ENCODE measurements around the gene RPL18.

The RPL18 gene

GRCh38 chr19:48607359-48607755 lies 11.6 kb downstream of the RPL18 start:
- TF ChIP-seq POLR2AphosphoS5 (IDR thresholded peaks at IDR 0.05; ENCODE audit: low read depth, low read length) (no peak), TAF1 (IDR thresholded peaks at IDR 0.05; ENCODE audit: borderline replicate concordance, insufficient read depth, low read length) (no peak), FOXP2 (optimal IDR thresholded peaks at IDR 0.05; ENCODE audit: borderline replicate concordance, extremely low read depth, extremely low read length, insufficient read depth) (no peak), REST (IDR thresholded peaks at IDR 0.05; ENCODE audit: insufficient read depth in 1 of 2, low read depth in 2 of 2, low read length in 2 of 2) (no peak)

- TF ChIP-seq REST (IDR thresholded peaks at IDR 0.05; ENCODE audit: insufficient read depth in 1 of 2, low read depth in 2 of 2, low read length in 2 of 2) (no peak), FOXP2 (optimal IDR thresholded peaks at IDR 0.05; ENCODE audit: borderline replicate concordance, extremely low read depth, extremely low read length, insufficient read depth) (no peak)
These were observed 12.3 kb downstream of the RPL18 start, which contains the start of gene SPACA4 for GRCh38 chr19:48606463-48607358. Gene SPACA4 (plus strand): TSS chr19:48606742. CDS start chr19:48606979, 237 bp downstream.

GRCh38 chr19:48603850-48604249 lies 15.1 kb downstream of the RPL18 start:
- TF ChIP-seq SIN3A (IDR thresholded peaks at IDR 0.05; ENCODE audit: borderline replicate concordance, insufficient read depth, low read length), result no peak
- TF ChIP-seq TAF1 (IDR thresholded peaks at IDR 0.05; ENCODE audit: borderline replicate concordance, insufficient read depth, low read length), result no peak
- no peak for TF ChIP-seq FOXP2 (optimal IDR thresholded peaks at IDR 0.05; ENCODE audit: borderline replicate concordance, extremely low read depth, extremely low read length, insufficient read depth)
- TF ChIP-seq POLR2AphosphoS5 (IDR thresholded peaks at IDR 0.05; ENCODE audit: low read depth, low read length), result no peak
- TF ChIP-seq REST (IDR thresholded peaks at IDR 0.05; ENCODE audit: insufficient read depth in 1 of 2, low read depth in 2 of 2, low read length in 2 of 2), result no peak

GRCh38 chr19:48603449-48603848 lies 15.5 kb downstream of the RPL18 start:
- TF ChIP-seq SIN3A (IDR thresholded peaks at IDR 0.05; ENCODE audit: borderline replicate concordance, insufficient read depth, low read length) (no peak), FOXP2 (optimal IDR thresholded peaks at IDR 0.05; ENCODE audit: borderline replicate concordance, extremely low read depth, extremely low read length, insufficient read depth) (no peak), REST (IDR thresholded peaks at IDR 0.05; ENCODE audit: insufficient read depth in 1 of 2, low read depth in 2 of 2, low read length in 2 of 2) (no peak), POLR2AphosphoS5 (IDR thresholded peaks at IDR 0.05; ENCODE audit: low read depth, low read length) (no peak), TAF1 (IDR thresholded peaks at IDR 0.05; ENCODE audit: borderline replicate concordance, insufficient read depth, low read length) (no peak)
